ENCODE results near the gene MFSD12.
A peak's percentile ranks its signal among the peaks of the same experiment; 100 is the strongest.
"Not testable (repeated sequence)": the region's sequence is repeated elsewhere in the genome, so short reads cannot be mapped to it uniquely, and the experiment has no call there.

Gene MFSD12

GRCh38 chr19:3522421-3523360 lies 34.7 kb downstream of the MFSD12 start:
- no peak for DNase-seq (ENCODE audit: low spot score)

DNA sequence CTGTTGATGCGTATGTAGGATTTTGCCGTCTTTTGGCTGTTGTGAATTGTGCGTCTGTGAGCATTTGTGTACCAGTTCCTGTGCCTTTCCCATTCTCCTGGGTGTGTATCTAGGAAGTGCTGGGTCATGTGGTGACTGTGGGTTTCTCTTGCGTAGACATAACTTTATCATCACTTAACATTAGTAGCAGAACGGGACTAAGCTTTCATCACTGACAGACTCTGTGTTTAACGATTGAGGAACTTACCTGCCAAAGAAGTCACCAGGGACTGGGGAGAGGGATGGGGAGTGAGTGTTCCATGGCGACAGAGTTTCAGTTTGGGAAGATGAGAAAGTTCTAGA lies 36.3 kb downstream of the MFSD12 start:
- no peak for DNase-seq (ENCODE audit: low spot score)

DNA sequence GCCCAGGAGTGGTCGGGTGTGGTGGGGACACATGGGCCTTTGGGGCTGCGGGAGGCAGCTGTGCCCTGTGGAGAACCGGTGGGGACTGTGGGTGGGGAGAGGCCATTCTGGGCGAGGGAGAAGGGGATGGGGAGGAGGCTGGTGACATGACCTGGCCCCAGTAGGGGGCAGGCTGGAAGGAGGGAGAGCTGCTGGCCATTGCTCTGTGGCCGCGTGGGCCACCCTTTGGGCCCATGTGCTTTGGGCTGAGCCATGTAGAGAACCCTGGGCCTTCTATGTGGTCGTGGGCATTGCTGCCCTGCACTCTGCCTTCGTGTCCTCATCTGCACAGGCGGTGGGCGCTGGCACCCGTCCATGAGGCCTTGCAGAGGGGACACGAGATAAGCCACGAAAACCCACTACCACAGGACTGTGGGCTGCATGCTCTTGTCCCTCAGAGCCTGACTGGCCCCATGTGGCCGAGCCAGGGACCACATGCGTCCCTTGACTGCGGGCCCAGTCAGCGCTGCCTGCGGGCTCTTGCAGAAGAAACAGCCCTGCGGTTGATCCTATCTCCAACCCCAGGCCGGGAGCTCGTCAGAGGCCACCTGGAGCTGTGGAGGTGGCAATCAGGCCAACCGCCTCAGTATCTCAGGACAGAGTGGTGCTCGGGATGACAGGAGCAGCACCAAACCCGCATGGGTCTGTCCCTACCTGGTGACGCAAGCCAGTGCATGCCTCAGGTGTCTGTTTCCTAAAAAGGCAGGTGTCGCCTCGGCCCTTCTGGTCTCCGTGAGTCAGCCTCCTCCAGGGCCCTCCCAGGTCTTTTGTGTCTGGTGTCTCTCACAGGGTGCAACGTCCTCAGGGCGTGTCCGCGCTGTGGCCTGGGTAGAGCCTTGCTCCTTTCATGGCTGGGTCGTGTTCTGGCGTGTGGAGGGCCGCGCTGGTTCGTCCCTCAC lies 37.0 kb downstream of the MFSD12 start:
- DNase-seq (ENCODE audit: low spot score): no peak

GRCh38 chr19:3519126-3519525 lies 38.3 kb downstream of the MFSD12 start:
- no peak for DNase-seq (ENCODE audit: low spot score)

- DNase-seq (ENCODE audit: low spot score): no peak
These were observed 38.7 kb downstream of the MFSD12 start for GRCh38 chr19:3518659-3519058.

DNA sequence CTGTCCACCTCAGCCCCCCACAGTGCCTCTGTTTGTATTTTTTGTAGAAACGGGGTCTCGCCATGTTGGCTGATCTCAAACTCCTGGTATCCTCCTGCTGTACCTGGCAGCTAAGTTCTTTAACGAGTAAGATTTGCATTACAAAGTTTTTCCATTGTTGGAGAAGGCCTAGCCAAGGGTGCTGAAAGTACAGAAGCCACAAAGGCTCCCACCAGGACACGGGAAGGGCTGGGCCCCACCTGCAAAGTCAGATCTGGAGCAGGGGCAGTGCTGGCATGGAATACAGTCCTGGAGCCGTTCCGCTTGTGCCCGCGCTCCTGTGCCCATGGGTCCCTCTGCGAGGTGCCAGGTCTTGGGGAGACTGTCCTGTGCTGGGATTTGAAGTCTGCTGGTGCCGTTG lies 39.1 kb downstream of the MFSD12 start:
- DNase-seq (ENCODE audit: low spot score): no peak

- no peak for DNase-seq (ENCODE audit: low spot score)
These were observed 39.7 kb downstream of the MFSD12 start for GRCh38 chr19:3517638-3518037.

DNA sequence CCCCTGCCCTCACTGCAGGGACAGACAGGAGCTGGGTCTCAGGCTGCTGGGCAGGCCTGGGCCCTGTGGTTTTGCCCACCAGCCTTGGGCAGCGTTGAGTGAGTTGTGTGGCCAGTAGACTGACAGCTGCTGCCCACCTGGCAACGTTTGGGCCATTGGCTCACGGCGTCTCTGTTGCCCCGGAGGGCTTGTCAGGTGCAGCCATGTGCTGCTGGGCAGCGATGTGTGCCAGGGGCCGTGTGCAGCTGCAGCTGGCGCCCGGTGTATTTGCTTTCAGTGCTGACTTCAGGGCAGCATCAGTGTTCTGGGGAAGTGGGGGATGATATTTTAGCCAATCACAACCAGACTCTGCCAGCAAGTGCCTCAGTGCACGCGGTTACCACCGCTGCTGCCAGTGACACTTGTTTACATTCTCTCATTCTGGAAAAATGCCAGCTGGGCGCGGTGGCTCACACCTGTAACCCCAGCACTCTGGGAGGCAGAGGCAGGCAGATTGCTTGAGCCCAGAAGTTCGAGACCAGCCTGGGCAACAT lies 40.6 kb downstream of the MFSD12 start:
- no peak for DNase-seq (ENCODE audit: low spot score)

DNA sequence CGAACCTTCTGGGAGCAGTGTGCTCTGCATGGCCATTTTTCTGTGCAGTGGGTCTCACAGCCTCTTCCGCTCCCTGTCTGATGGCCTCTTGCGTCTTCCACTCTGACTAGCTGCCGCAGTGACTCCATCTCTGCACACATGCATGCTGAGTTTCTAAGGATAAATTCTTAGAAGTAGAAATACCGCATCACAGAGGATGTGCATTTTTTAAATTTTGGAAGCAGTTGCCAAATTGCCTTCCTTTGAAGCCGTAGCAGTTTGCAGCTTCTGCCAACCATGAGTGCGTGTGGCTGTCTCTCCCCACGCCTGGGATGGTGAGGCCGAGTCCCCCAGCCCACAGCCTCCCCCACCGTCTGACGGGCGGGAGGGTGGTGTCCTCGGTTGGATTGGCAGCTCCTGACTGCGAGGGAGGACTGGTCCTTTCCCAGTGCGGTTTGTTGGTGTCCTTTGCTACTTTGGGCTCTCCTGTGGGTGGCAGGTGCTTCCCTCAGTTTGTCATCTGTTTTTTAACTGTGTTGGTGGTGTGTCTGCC lies 41.4 kb downstream of the MFSD12 start:
- no peak for DNase-seq (ENCODE audit: low spot score)

DNA sequence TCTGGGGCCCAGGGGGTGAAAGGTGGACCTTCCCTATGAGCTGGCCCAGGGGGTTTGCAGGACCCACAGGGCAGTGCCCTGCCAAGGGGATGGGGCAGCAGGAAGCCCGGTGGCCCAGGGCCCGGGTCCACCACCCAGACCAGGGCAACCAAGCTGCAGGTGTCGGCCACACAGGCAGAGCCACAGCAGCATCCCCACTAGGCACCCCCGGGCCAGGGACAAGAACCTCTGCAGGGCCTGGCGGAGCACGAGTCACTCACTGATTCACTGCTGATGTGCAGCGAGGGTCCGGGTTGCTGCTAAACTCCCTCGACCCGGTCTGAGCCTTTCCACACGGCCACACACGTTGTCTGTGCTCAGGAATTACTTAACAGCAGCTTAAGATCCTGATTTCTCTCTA lies 42.5 kb downstream of the MFSD12 start:
- no peak for DNase-seq (ENCODE audit: low spot score)

GRCh38 chr19:3513229-3514140 lies 43.9 kb downstream of the MFSD12 start:
- no peak for DNase-seq (ENCODE audit: low spot score)

DNA sequence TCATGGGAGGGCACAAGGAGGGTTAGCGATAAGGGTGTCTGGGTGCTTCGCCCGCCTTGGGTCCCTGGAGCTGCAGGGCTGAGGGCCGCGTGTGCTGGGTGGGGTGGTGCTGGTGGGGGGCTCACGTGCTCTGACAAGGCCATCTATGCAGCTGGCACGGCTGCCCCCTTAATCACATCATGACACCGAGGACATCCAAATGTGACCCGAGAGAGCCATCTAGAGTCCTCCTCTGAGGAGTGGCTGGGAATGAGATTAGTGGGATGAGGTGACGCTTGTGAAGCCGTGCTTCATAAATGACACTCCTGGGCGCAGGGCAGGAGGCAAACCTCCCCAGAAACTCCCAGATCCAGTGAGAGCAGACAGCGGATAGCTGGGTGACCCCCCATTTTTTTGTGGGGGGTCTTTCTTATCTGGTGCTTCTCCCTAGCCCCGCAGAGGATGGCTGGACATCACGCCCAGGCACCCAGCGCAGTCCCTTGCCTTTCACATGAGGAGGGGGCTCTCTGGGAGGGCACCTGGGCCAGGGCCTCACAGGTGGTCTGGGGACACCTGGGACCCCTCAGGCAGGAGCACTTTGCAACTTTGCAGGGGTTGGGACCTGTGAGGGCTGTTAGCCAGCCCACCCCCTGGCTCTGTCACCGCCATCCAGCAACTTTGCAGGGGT lies 44.7 kb downstream of the MFSD12 start:
- DNase-seq (ENCODE audit: low spot score): no peak

DNA sequence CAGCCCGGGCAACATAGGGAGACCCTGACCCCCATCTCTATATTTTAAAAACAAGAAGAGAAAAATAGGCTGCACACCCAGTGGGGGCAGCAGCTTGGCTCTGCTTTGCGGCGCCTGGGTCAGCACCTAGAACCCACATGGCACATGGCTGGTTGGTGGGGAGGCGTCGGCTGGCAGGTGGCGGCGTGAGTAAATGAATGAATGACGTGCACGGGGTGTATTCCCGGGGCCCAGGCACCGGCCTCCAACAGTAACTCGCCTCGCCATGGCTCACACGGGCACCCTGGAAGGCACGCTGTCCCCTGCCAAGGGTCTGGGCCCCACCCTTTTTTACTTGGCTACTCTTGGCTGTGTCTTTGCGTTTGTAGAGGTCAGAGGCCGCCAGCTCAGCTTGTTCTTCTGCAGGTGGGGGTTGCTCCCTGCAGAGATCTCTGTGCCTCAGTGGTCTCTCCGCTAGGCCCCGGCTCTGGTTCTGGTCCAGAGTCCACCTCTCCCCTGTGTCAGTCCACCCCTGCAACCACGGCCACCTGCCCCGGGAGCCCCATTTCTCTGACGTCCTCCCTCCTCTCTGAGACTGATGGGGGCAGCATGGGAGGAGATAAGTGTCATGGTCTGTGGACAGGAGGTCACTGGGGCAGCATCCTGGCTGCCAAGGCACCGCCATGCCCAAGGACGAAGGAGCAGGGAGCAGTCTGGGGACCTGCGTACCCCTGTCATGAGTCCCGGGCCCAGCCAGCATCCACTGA lies 45.7 kb downstream of the MFSD12 start:
- no peak for DNase-seq (ENCODE audit: low spot score)

- DNase-seq (ENCODE audit: low spot score): no peak
These were observed 46.7 kb downstream of the MFSD12 start for GRCh38 chr19:3510727-3511126.

GRCh38 chr19:3509566-3509989 lies 47.8 kb downstream of the MFSD12 start:
- no peak for DNase-seq (ENCODE audit: low spot score)

DNA sequence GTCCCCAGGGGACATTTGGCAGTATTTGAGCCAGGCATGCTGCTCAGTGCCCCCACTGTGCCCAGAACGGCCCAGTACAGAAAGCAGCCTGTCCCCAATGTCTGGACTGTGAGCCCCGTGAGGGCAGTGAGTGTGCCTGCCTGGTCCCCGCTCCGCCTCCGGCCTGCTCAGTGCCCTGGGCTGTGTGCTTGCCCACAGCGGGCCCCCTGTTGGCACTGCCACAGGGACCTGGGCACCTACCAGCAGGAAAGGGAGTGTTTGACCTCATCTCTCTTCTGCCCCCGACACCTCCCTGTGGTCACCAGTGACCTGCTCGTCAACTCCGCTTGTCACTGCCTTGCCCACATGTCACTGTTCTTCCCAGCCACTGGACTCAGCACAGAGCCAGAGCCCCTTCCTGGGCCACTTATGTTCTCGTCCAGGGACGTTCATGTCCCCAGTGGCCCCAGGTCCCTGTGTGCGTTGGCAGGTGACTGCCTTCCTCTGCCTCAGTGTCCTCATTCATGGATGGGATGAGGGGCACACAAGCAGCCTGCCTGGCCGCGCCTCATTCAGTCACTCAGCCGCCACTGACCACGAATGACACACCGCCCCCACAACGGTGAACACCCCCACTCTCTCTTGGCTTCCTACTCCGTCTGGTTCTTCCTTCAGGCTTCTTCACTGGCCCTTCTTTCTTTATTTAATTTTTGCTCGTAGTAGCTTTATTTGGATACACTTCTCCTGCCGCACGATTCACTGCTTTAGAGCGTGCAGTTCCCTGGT lies 48.4 kb downstream of the MFSD12 start:
- no peak for DNase-seq (ENCODE audit: low spot score)

GRCh38 chr19:3508121-3508661 lies 49.2 kb downstream of the MFSD12 start:
- not testable (repeated sequence) for DNase-seq (ENCODE audit: low spot score)

GRCh38 chr19:3507371-3508120 lies 49.8 kb downstream of the MFSD12 start:
- peak; percentile 61 for DNase-seq (ENCODE audit: low spot score)

Measured in ecto neural progenitor cell (in vitro differentiated cells).